22Rv1 (cell line): ENCODE results near the gene ADAMTS8.

Experiments
- H3K27ac ChIP-seq: fragments of 450-650 bp; 2 replicates; pipeline ENCODE4 v1.5.1; 2017
- CTCF ChIP-seq: fragments of 450-650 bp; IDR thresholded peaks from 2 replicates; pipeline ENCODE4 v1.5.1; 2017; ENCODE audit warnings: mild to moderate bottlenecking
- ZFX ChIP-seq: fragments of 450-650 bp; IDR thresholded peaks from 2 replicates; pipeline ENCODE4 v1.6.1; 2017; ENCODE audit warnings: antibody characterized with exemption, borderline replicate concordance

Gene ADAMTS8

GRCh38 chr11:130399196-130399595 is 29.2 kb downstream of the ADAMTS8 start:
- no peak for TF ChIP-seq CTCF
- TF ChIP-seq ZFX: no peak

GRCh38 chr11:130397780-130398179 is 30.6 kb downstream of the ADAMTS8 start:
- TF ChIP-seq ZFX: no peak
- TF ChIP-seq CTCF: no peak
- H3K27ac ChIP-seq: no peak overlapping the region

More at GRCh38 chr11:130399196-130399595, 29.2 kb downstream of the ADAMTS8 start:
- no peak overlapping the region for H3K27ac ChIP-seq

DNA sequence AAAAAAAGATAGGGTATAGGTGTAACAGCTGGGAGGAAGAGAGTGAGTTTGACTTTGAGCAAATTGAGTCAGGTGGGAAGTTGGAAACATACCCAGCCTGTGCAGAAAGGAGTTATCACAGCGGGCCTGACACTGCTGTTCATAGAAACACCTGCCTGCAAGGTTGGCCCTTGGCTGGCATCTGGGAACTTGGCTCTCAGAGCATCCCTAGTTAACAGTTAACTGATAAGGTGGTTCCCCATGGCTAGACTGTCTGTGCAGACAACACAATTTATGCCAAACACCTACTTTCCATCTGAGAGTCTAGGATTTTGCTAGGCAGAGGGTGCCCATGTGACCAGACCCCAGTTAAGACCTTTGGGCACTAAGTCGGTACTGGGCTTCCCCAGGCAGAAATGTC is 31.4 kb downstream of the ADAMTS8 start:
- H3K27ac ChIP-seq: no peak overlapping the region
- TF ChIP-seq CTCF: no peak
- TF ChIP-seq ZFX: no peak

- H3K27ac ChIP-seq: no peak overlapping the region
- TF ChIP-seq ZFX (no peak), CTCF (no peak)
These were observed 33.8 kb downstream of the ADAMTS8 start for GRCh38 chr11:130394615-130395014.

- no peak overlapping the region for H3K27ac ChIP-seq
- TF ChIP-seq CTCF (no peak), ZFX (no peak)
These were observed 36.7 kb downstream of the ADAMTS8 start for GRCh38 chr11:130391711-130392110.

DNA sequence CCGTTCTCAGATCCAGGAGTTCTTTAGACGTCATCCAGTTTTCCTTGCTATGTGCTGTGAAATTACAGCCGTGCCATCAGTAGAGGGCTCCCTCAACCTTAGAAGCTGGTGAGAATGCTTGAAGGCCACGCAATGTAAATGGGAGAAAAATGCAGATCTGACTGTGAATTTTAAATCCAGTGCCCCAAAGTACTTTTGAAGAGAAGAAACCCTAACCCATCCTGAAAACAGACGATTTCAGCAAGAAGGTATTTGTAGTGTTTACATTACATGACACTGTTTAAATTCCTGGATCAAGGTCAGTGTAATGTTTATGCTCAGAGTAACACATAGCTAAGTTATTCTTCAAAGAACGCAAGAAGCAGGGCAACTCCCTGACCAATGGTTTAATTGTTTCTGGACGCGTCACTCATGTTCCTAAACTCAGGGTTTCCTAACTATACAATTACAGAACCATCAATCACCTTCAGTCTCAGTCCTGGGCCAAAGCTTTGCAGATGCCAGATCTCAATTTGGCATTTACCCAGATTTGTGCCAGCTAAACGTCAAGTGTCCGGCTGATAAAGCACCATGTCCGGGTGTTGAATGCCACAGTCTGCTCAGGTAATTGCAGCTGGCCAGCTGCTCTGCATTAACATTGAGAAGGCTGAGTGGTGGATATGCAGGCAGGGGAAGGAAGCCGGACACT is 38.2 kb downstream of the ADAMTS8 start:
- H3K27ac ChIP-seq: no peak overlapping the region
- TF ChIP-seq ZFX (no peak), CTCF (peak; percentile 44)

- no peak overlapping the region for H3K27ac ChIP-seq
These were observed 39.0 kb downstream of the ADAMTS8 start for GRCh38 chr11:130389335-130389935.

More at GRCh38 chr11:130389335-130389935, 39.0 kb downstream of the ADAMTS8 start:
- TF ChIP-seq ZFX: no peak
- no peak for TF ChIP-seq CTCF
